Thyroid gland (tissue), 4 donors: ENCODE data around the gene ART5. TPM values are rescaled to one million over a fixed set of nuclear protein-coding genes. Genes with fewer than 3 reads are reported as not detected.
"Not testable (repeated sequence)": the region's sequence is repeated elsewhere in the genome, so short reads cannot be mapped to it uniquely, and the experiment has no call there.

ENCODE experiments used
- DNase-seq, 2 donors: peaks; one replicate each; pipeline ENCODE4 v3.0.0-alpha.2; 2019
- H3K27ac ChIP-seq, 3 donors: fragments of 200-600 bp; sonication (generic); 1 replicate in 2 of 3; 2 replicates in 1 of 3; pipeline ENCODE4 v1.5.1; 2016 to 2019; ENCODE audit warnings: mild to moderate bottlenecking in 1 of 3, moderate library complexity in 1 of 3
- H3K27me3 ChIP-seq: fragments of 200-600 bp; sonication (generic); one replicate; pipeline ENCODE4 v1.5.1; 2019
- H3K36me3 ChIP-seq, 2 donors: fragments of 200-600 bp; sonication (generic); one replicate each; pipeline ENCODE4 v1.5.1; 2016 to 2019
- H3K4me1 ChIP-seq, 2 donors: fragments of 200-600 bp; sonication (generic); one replicate each; pipeline ENCODE4 v1.5.1; 2017 to 2019
- H3K4me3 ChIP-seq, 3 donors: fragments of 200-600 bp; sonication (generic); replicated peaks in 1 of 3; 1 replicate in 2 of 3; 2 replicates in 1 of 3; pipeline ENCODE4 v1.5.1; 2016; ENCODE audit warnings: mild to moderate bottlenecking in 1 of 3
- H3K9me3 ChIP-seq: fragments of 200-600 bp; sonication (generic); one replicate; pipeline ENCODE4 v1.5.1; 2017
- POLR2A ChIP-seq, 2 donors: fragments of 450-650 bp; IDR thresholded peaks; one replicate each; pipeline ENCODE4 v1.6.1; 2017; ENCODE audit warnings: antibody characterized with exemption in 2 of 2, mild to moderate bottlenecking in 2 of 2, moderate library complexity in 1 of 2
- WGBS, 2 donors: methylation state at CpG; one replicate each; pipeline ENCODE4 v1.1.5; 2017; 5-methylcytosine and 5-hydroxymethylcytosine counted together
- intact Hi-C: fragments of 100-400 bp; cut with DNase I; formaldehyde crosslinking; loops from one replicate; pipeline ENCODE4 v1.15.1; 2023
- total RNA-seq, 4 donors: library from RNA; depleted of rRNA; stranded (reverse); fragments of >200 nt; gene quantifications; one replicate each; pipeline ENCODE4 v1.2.3, GENCODE V29; 2016
- TF ChIP-seq, protein P1 (sequence below), 6 experiments: fragments of 200-600 bp in 3 of 6; fragments of 450-650 bp in 3 of 6; sonication (generic) in 3 of 6; IDR thresholded peaks; one replicate each; pipeline ENCODE4 v1.5.1; 2016 to 2019; ENCODE audit warnings: antibody characterized with exemption in 6 of 6, mild to moderate bottlenecking in 2 of 6, inconsistent platforms in 1 of 6, moderate library complexity in 1 of 6

The ART5 gene
- total RNA-seq, 4 donors from 2014 or later, result 1.6 to 11.8 (median 2.7) TPM

DNA sequence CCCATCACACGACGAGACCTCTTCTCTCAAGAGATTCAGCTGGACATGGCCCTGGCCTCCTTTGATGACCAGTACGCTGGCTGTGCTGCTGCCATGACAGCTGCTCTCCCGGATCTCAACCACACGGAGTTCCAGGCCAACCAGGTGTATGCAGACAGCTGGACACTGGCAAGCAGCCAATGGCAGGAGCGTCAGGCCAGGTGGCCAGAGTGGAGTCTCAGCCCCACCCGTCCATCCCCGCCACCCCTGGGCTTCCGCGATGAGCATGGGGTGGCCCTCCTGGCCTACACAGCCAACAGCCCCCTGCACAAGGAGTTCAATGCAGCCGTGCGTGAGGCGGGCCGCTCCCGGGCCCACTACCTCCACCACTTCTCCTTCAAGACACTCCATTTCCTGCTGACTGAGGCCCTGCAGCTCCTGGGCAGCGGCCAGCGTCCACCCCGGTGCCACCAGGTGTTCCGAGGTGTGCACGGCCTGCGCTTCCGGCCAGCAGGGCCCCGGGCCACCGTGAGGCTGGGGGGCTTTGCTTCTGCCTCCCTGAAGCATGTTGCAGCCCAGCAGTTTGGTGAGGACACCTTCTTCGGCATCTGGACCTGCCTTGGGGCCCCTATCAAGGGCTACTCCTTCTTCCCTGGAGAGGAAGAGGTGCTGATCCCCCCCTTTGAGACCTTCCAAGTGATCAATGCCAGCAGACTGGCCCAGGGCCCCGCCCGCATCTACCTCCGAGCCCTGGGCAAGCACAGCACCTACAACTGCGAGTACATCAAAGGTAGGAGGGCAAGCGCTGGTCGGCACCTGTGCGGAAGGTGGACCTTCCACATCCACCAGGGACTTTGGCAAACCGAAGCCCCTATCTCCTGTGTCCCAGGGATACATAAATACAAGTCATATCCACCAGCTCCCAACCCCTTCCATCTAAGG, 18.1 kb upstream of the ART5 start:
- intact Hi-C loops, result no loop called here
- WGBS, 2 donors, result 91 to 93% methylated on average over 14 to 18 of the region's 33 CpGs
- H3K4me3 ChIP-seq, result no peak overlapping the region

DNA sequence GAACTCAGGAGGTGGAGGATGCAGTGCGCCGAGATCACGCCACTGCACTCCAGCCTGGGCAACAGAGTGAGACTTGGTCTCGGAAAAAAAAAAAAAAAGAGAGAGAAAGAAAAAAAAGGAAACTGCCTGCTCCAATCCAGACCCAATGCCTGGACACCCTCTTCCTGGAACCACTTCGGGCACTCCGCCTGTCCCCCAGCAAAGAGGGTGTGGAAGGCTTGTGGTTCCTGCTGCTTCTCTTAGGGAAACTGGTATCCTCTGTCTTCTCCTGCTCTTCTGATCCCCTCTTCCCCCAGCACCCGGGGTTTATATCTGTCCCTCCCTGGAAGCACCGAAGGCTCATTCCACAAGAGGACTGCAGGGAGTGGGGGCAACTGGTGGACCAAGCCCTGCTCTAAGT, 16.5 kb upstream of the ART5 start:
- Histone ChIP-seq H3K9me3 (no peaks in the 10 kb centered on the region), H3K27me3 (no peaks in the 10 kb centered on the region), H3K27ac (no peak overlapping the region), H3K4me1 (no peaks in the 10 kb centered on the region), H3K4me3 (no peak overlapping the region), H3K36me3 (no peaks in the 10 kb centered on the region)
- TF ChIP-seq, protein P1, sequence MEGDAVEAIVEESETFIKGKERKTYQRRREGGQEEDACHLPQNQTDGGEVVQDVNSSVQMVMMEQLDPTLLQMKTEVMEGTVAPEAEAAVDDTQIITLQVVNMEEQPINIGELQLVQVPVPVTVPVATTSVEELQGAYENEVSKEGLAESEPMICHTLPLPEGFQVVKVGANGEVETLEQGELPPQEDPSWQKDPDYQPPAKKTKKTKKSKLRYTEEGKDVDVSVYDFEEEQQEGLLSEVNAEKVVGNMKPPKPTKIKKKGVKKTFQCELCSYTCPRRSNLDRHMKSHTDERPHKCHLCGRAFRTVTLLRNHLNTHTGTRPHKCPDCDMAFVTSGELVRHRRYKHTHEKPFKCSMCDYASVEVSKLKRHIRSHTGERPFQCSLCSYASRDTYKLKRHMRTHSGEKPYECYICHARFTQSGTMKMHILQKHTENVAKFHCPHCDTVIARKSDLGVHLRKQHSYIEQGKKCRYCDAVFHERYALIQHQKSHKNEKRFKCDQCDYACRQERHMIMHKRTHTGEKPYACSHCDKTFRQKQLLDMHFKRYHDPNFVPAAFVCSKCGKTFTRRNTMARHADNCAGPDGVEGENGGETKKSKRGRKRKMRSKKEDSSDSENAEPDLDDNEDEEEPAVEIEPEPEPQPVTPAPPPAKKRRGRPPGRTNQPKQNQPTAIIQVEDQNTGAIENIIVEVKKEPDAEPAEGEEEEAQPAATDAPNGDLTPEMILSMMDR (IDR thresholded peaks at IDR 0.05), result no peak
- TF ChIP-seq POLR2A (IDR thresholded peaks at IDR 0.05), result no peak
- no peak for DNase-seq
- intact Hi-C loops, result no loop called here
- WGBS, 2 donors, result 93 to 94% methylated on average over 8 of the region's 8 CpGs

More for the DNA sequence above, 18.1 kb upstream of the ART5 start:
- TF ChIP-seq POLR2A (IDR thresholded peaks at IDR 0.05), result no peak
- TF ChIP-seq, protein P1 (IDR thresholded peaks at IDR 0.05), result no peak
- H3K27ac ChIP-seq, result no peak overlapping the region
- H3K27me3 ChIP-seq, result no peaks in the 10 kb centered on the region
- DNase-seq, result peak in 1 of 2 donors; percentile 16
- no peaks in the 10 kb centered on the region for H3K36me3 ChIP-seq
- H3K4me1 ChIP-seq, result no peaks in the 10 kb centered on the region
- no peaks in the 10 kb centered on the region for H3K9me3 ChIP-seq

DNA sequence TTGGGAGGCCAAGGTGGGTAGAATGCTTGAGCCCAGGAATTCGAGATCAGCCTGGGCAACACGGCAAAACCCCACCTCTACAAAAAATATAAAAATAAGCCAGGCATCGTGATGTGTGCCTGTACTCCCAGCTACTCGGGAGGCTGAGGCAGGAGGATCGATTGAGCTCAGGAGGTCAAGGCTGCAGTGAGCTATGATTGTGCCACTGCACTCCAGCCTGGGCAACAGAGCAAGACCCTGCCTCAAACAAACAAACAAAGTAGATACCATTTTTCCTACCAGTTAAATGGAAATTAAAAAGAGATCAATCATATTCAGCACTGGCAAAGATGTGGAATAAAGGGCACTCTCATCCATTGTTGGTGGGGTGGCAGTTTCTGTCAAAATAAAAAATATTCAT, 15.5 kb upstream of the ART5 start:
- intact Hi-C loops, H3K27me3 ChIP-seq, H3K4me3 ChIP-seq, H3K36me3 ChIP-seq, H3K4me1 ChIP-seq, H3K9me3 ChIP-seq, H3K27ac ChIP-seq, DNase-seq: not testable (repeated sequence)
- 86 to 88% methylated on average over 5 of the region's 5 CpGs for WGBS, 2 donors

DNA sequence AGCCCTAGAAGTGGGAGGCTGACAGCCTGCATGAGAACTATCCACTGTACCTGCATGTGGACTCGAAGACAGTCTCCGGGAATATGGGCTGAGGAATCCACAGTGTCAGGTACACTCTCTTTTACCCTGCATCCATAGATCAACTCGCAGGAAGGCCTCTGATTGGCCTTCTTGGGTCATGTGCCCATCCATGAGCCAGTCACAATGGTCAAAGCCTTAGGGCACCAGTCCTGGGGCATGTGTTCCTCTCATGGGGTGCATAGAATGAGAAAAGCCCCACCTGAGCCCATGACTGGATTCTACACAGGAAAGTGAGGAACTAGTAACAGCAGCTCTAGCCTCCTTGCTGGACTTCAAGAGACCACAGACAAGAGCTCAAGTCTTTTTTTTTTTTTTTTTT, 13.8 kb upstream of the ART5 start:
- H3K9me3 ChIP-seq, result no peaks in the 10 kb centered on the region
- intact Hi-C loops, result no loop called here
- H3K36me3 ChIP-seq, result no peaks in the 10 kb centered on the region
- no peak overlapping the region for H3K27ac ChIP-seq
- no peak overlapping the region for H3K4me3 ChIP-seq
- H3K4me1 ChIP-seq, result no peaks in the 10 kb centered on the region
- WGBS, 2 donors, result 90 to 92% methylated on average over 3 of the region's 3 CpGs
- TF ChIP-seq, protein P1 (IDR thresholded peaks at IDR 0.05), result no peak
- TF ChIP-seq POLR2A (IDR thresholded peaks at IDR 0.05), result no peak
- no peak for DNase-seq
- H3K27me3 ChIP-seq, result no peaks in the 10 kb centered on the region

DNA sequence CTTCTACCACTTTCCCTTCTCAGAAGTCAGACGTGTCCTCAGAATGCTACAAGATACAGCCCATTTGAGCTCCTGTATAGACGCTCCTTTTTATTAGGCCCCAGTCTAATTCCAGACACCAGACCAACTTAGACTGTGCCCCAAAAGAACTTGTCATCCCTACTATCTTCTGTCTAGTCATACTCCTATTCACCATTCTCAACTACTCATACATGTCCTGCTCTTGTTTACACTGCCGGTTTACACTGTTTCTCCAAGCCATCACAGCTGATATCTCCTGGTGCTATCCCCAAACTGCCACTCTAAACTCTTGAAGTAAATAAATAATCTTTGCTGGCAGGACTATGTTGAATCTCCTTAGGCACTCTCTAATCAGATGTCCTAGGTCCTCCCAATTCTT, 10.7 kb upstream of the ART5 start:
- DNase-seq, intact Hi-C loops, H3K4me1 ChIP-seq, H3K27ac ChIP-seq, H3K27me3 ChIP-seq, H3K4me3 ChIP-seq, H3K36me3 ChIP-seq, H3K9me3 ChIP-seq: not testable (repeated sequence)
- WGBS, 2 donors, result 92 to 95% methylated on average over 3 of the region's 3 CpGs

DNA sequence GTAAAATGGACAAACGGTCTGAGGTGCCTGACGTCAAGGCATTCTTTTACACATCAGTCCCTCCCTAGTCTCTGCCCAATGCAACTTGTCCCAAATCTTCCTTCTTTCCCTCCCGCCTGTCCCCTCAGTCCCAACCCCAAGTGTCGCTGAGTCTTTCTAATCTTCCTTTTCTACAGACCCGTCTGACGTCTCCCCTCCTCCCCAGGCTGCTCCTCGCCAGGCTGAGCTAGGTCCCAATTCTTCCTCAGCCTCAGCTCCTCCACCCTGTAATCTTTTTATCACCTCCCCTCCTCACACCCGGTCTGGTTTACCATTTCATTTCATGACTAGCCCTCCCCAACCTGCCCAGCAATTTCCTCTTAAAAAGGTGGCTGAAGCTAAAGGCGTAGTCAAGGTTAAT, 7.6 kb upstream of the ART5 start:
- H3K9me3 ChIP-seq, intact Hi-C loops, H3K4me3 ChIP-seq, H3K27ac ChIP-seq, H3K36me3 ChIP-seq, DNase-seq, H3K27me3 ChIP-seq, H3K4me1 ChIP-seq: not testable (repeated sequence)
- WGBS, 2 donors, result 47 to 70% methylated on average over 9 of the region's 9 CpGs

DNA sequence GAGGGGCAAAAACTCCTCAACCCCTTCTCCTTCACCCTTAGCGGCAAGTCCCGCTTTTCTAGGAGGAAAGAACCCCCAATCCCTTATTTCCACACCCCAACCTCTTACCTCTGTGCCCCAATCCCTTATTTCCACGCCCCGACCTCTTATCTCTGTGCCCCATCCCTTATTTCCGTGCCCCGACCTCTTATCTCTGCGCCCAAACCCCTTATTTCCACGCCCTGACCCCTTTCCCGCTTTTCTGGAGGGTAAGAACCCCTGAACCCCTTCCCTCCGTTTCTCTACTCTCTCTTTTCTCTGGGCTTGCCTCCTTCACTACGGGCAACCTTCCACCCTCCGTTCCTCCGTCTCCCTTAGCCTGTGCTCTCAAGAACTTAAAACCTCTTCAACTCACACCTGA, 7.1 kb upstream of the ART5 start:
- H3K27ac ChIP-seq, H3K4me3 ChIP-seq, H3K36me3 ChIP-seq, DNase-seq, H3K9me3 ChIP-seq, H3K27me3 ChIP-seq, intact Hi-C loops, H3K4me1 ChIP-seq: not testable (repeated sequence)
- WGBS, 2 donors, result 64 to 78% methylated on average over 13 of the region's 13 CpGs
